Hepatocyte (in vitro differentiated cells): ENCODE data around the gene COA3. TPM values are rescaled to one million over a fixed set of nuclear protein-coding genes. Genes with fewer than 3 reads are reported as not detected.

ENCODE experiments used
- DNase-seq: peaks from one replicate; pipeline ENCODE4 v3.0.0-alpha.2; 2016; ENCODE audit warnings: low spot score
- H2AFZ ChIP-seq: fragments of 200-600 bp; sonication (generic); 2 replicates; pipeline ENCODE4 v1.6.0; 2016; ENCODE audit warnings: antibody characterized with exemption, mild to moderate bottlenecking
- H3K27ac ChIP-seq: fragments of 200-600 bp; sonication (generic); 2 replicates; pipeline ENCODE4 v1.5.1; 2016; ENCODE audit warnings: mild to moderate bottlenecking
- H3K27me3 ChIP-seq: fragments of 200-600 bp; sonication (generic); 2 replicates; pipeline ENCODE4 v1.6.1; 2016
- H3K36me3 ChIP-seq: fragments of 200-600 bp; sonication (generic); replicated peaks from 2 replicates; pipeline ENCODE4 v1.5.1; 2016; ENCODE audit warnings: low read depth; ENCODE audit not compliant: insufficient read depth
- H3K4me1 ChIP-seq: fragments of 200-600 bp; sonication (generic); 2 replicates; pipeline ENCODE4 v1.5.1; 2016; ENCODE audit warnings: mild to moderate bottlenecking, moderate library complexity; ENCODE audit not compliant: insufficient read depth
- H3K4me2 ChIP-seq: fragments of 200-600 bp; sonication (generic); 2 replicates; pipeline ENCODE4 v1.6.0; 2016
- H3K4me3 ChIP-seq: fragments of 200-600 bp; sonication (generic); 2 replicates; pipeline ENCODE4 v1.5.1; 2016; ENCODE audit warnings: mild to moderate bottlenecking
- H3K79me2 ChIP-seq: fragments of 200-600 bp; sonication (generic); 2 replicates; pipeline ENCODE4 v1.6.0; 2017; ENCODE audit warnings: mild to moderate bottlenecking
- H3K9me2 ChIP-seq: fragments of 200-600 bp; sonication (generic); replicated peaks from 2 replicates; pipeline ENCODE4 v1.6.0; 2017; ENCODE audit warnings: mild to moderate bottlenecking; ENCODE audit not compliant: insufficient read depth
- H3K9me3 ChIP-seq: fragments of 200-600 bp; sonication (generic); 2 replicates; pipeline ENCODE4 v1.5.1; 2016; ENCODE audit warnings: low read depth, mild to moderate bottlenecking
- H4K20me1 ChIP-seq: fragments of 200-600 bp; sonication (generic); 2 replicates; pipeline ENCODE4 v1.6.0; 2016; ENCODE audit warnings: mild to moderate bottlenecking; ENCODE audit not compliant: insufficient read depth, poor library complexity, severe bottlenecking
- CTCF ChIP-seq: fragments of 200-600 bp; sonication (generic); IDR thresholded peaks from 2 replicates; pipeline ENCODE4 v1.5.1; 2016; ENCODE audit warnings: antibody characterized with exemption, mild to moderate bottlenecking; ENCODE audit not compliant: poor library complexity
- EZH2 ChIP-seq: fragments of 200-600 bp; sonication (generic); IDR thresholded peaks from 2 replicates; pipeline ENCODE4 v1.6.1; 2016; ENCODE audit warnings: antibody characterized with exemption, mild to moderate bottlenecking, borderline replicate concordance
- EZH2phosphoT487 ChIP-seq: fragments of 200-600 bp; sonication (generic); IDR thresholded peaks from one replicate; pipeline ENCODE4 v1.6.1; 2018; ENCODE audit warnings: antibody characterized with exemption, mild to moderate bottlenecking, low read depth, moderate library complexity; ENCODE audit not compliant: unreplicated experiment, severe bottlenecking
- WGBS: methylation state at CpG from one replicate; pipeline ENCODE4 v1.1.6; 2016; ENCODE audit warnings: low lambda C conversion rate; ENCODE audit errors: missing lambda C conversion rate; 5-methylcytosine and 5-hydroxymethylcytosine counted together
- polyA plus RNA-seq: library from polyadenylated mRNA; unstranded; fragments of >200 nt; fragmentation: Nextera tagmentation; extraction: Ambion mirVana; gene quantifications from 2 replicates; pipeline ENCODE4 v1.2.1, GENCODE V29; 2016
- total RNA-seq: library from RNA; depleted of rRNA; stranded (reverse); fragments of >200 nt; gene quantifications from 2 replicates; pipeline ENCODE4 v1.2.3, GENCODE V29; 2014

The COA3 gene
- total and polyA plus RNA-seq, 2 experiments from 2014 or later = 117 to 252 TPM

GRCh38 chr17:42844271-42844670 lies 45.8 kb upstream of the COA3 start, which contains the start of gene AOC2:
AOC2 (plus strand) TSS chr17:42844580; CDS start chr17:42844627, 47 bp downstream.
- Histone ChIP-seq H3K36me3 (no peaks in the 10 kb centered on the region), H4K20me1 (no peaks in the 10 kb centered on the region), H3K4me2 (no peak within 1 kb of the TSS), H3K27me3 (no peaks in the 10 kb centered on the region), H3K9me2 (no peaks in the 10 kb centered on the region), H2AFZ (no peak within 1 kb of the TSS), H3K4me3 (no peak within 1 kb of the TSS), H3K9me3 (no peaks in the 10 kb centered on the region), H3K4me1 (no peaks in the 10 kb centered on the region), H3K79me2 (no peaks in the 10 kb centered on the region), H3K27ac (no peak within 1 kb of the TSS)
- no peak for TF ChIP-seq EZH2phosphoT487
- no peak for TF ChIP-seq CTCF
- TF ChIP-seq EZH2 = no peak
- 91% methylated on average over 4 of the region's 4 CpGs for WGBS
- DNase-seq = no peak

DNA sequence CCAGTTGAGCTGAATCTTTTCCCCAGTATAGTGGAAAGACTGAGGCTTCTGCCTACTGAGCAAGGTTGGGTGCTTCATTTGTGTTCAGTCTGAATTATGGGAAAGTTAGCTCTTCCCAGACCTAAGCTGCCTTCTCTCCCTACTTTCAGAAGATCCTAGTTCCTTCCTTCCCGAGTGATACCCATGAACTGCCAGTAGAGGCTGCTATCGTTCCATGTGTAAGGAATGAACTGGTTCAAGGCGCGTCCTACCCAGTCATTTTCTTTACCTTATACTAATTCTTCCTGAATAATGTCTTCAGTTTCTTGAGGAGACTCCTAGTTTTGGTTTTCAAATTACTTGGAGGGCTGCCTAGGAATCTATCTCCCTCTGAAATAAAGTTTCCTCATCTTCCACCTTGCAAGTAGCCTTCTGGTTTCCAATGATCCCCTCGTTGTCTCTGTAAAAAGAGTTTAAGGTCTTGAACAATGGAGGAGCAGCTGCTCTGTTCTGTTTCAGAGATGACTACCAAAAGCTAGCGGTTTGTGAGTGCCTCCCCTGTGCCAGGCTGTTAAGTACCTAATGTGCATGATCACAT lies 44.9 kb upstream of the COA3 start:
- no peak overlapping the region for H3K27ac ChIP-seq
- WGBS = 45% methylated on average over 6 of the region's 6 CpGs
- H3K9me3 ChIP-seq = no peaks in the 10 kb centered on the region
- H3K4me3 ChIP-seq = no peak overlapping the region
- no peak overlapping the region for H3K4me2 ChIP-seq
- no peaks in the 10 kb centered on the region for H3K36me3 ChIP-seq
- H4K20me1 ChIP-seq = no peaks in the 10 kb centered on the region
- H3K27me3 ChIP-seq = no peaks in the 10 kb centered on the region
- peak; percentile 80 for DNase-seq
- TF ChIP-seq CTCF (peak; percentile 85), EZH2 (no peak), EZH2phosphoT487 (no peak)
- H2AFZ ChIP-seq = no peak overlapping the region
- H3K79me2 ChIP-seq = no peaks in the 10 kb centered on the region
- no peaks in the 10 kb centered on the region for H3K4me1 ChIP-seq
- H3K9me2 ChIP-seq = no peaks in the 10 kb centered on the region

GRCh38 chr17:42841975-42842685 lies 43.6 kb upstream of the COA3 start:
- WGBS = 88% methylated on average over 11 of the region's 11 CpGs
- Histone ChIP-seq H3K4me3 (no peak overlapping the region), H3K36me3 (no peaks in the 10 kb centered on the region), H3K9me3 (no peaks in the 10 kb centered on the region), H3K27ac (no peak overlapping the region), H3K9me2 (no peaks in the 10 kb centered on the region), H3K4me1 (no peaks in the 10 kb centered on the region), H2AFZ (no peak overlapping the region), H3K27me3 (no peaks in the 10 kb centered on the region), H3K79me2 (no peaks in the 10 kb centered on the region), H3K4me2 (no peak overlapping the region), H4K20me1 (no peaks in the 10 kb centered on the region)
- TF ChIP-seq EZH2 (no peak), CTCF (no peak), EZH2phosphoT487 (no peak)
- DNase-seq = no peak
